Measurements from ENCODE around the gene CYRIA. TPM values are rescaled to one million over a fixed set of nuclear protein-coding genes. Genes with fewer than 3 reads are reported as not detected.

CYRIA gene
- total and polyA plus RNA-seq, 7 donors = 0.92 to 15.3 (median 9.0) TPM

- TF ChIP-seq CTCF (IDR thresholded peaks at IDR 0.05) = no peak
- no peak for TF ChIP-seq EP300 (IDR thresholded peaks at IDR 0.05)
- TF ChIP-seq POLR2AphosphoS5 (IDR thresholded peaks at IDR 0.05) = no peak
- no peak for TF ChIP-seq POLR2A (IDR thresholded peaks at IDR 0.05)
- WGBS, 2 donors = 79 to 85% methylated on average over 9 of the region's 9 CpGs
- Histone ChIP-seq H3K36me3 (no peaks in the 10 kb centered on the region), H3K27ac (peak overlapping the region in 1 of 4 donors; percentile 27), H3K4me3 (no peak overlapping the region), H3K4me1 (peaks cover 0 to 26% (median 15%) of the 10 kb centered on the region in 4 donors), H3K27me3 (no peaks in the 10 kb centered on the region), H3K9me3 (no peaks in the 10 kb centered on the region)
- no peak for DNase-seq
- intact Hi-C loops (cut with DNase I) = no loop called here
These were observed 25.5 kb downstream of the CYRIA start for GRCh38 chr2:16640001-16640700.

GRCh38 chr2:16639431-16639830, 26.2 kb downstream of the CYRIA start:
- DNase-seq = no peak
- intact Hi-C loops (cut with DNase I) = loop anchor here (2.0 kb wide), 1 partner anchor 119 kb away; no protein-coding TSS in a partner anchor
- no peak overlapping the region for H3K4me3 ChIP-seq
- H3K9me3 ChIP-seq = no peaks in the 10 kb centered on the region
- H3K27ac ChIP-seq = no peak overlapping the region
- no peaks in the 10 kb centered on the region for H3K27me3 ChIP-seq
- TF ChIP-seq EP300 (IDR thresholded peaks at IDR 0.05) (no peak), POLR2A (IDR thresholded peaks at IDR 0.05) (no peak), CTCF (IDR thresholded peaks at IDR 0.05) (peak in 2 of 4 experiments; percentile 22 to 28)
- WGBS, 2 donors = 54 to 56% methylated on average over 2 of the region's 2 CpGs
- peaks cover 0 to 26% (median 15%) of the 10 kb centered on the region in 4 donors for H3K4me1 ChIP-seq
- H3K36me3 ChIP-seq = no peaks in the 10 kb centered on the region

- Histone ChIP-seq H3K27me3 (no peaks in the 10 kb centered on the region), H3K27ac (no peak overlapping the region), H3K4me1 (peaks cover 0 to 26% (median 15%) of the 10 kb centered on the region in 4 donors), H3K9me3 (no peaks in the 10 kb centered on the region), H3K4me3 (no peak overlapping the region), H3K36me3 (no peaks in the 10 kb centered on the region)
- intact Hi-C loops (cut with DNase I) = loop anchor here (2.0 kb wide), 1 partner anchor 120 kb away; no protein-coding TSS in a partner anchor
- no peak for DNase-seq
- WGBS, 2 donors = 45 to 62% methylated on average over 8 of the region's 8 CpGs
- no peak for TF ChIP-seq POLR2A (IDR thresholded peaks at IDR 0.05)
- no peak for TF ChIP-seq EP300 (IDR thresholded peaks at IDR 0.05)
- TF ChIP-seq POLR2AphosphoS5 (IDR thresholded peaks at IDR 0.05) = no peak
- TF ChIP-seq CTCF (IDR thresholded peaks at IDR 0.05) = no peak
These were observed 26.7 kb downstream of the CYRIA start for GRCh38 chr2:16638946-16639345.

DNA sequence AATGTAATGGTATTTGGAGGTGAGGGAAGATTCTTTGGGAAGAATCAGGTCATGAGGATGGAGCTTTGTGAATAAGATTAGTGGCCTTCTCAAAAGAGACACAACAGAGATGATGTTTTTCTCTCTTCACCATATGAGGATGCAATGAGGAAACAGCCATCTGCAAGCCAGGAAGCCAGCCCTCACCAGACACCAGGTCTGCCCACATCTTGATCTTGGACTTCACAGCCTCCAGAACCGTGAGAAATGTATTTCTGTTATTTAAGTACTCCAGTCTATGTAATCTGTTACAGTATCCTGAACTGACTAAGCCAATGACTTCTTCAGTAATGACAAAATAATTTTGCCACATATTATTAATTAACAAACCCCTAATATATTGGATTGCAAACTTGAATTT, 28.3 kb downstream of the CYRIA start:
- intact Hi-C loops (cut with DNase I) = no loop called here
- Histone ChIP-seq H3K4me3 (no peak overlapping the region), H3K4me1 (peaks cover 0 to 26% (median 15%) of the 10 kb centered on the region in 4 donors), H3K36me3 (no peaks in the 10 kb centered on the region), H3K27me3 (no peaks in the 10 kb centered on the region), H3K27ac (no peak overlapping the region), H3K9me3 (no peaks in the 10 kb centered on the region)
- no peak for DNase-seq
- WGBS, 2 donors = 74 to 77% methylated on average over 1 of the region's 1 CpG
- TF ChIP-seq CTCF (IDR thresholded peaks at IDR 0.05) (no peak), EP300 (IDR thresholded peaks at IDR 0.05) (no peak), POLR2AphosphoS5 (IDR thresholded peaks at IDR 0.05) (no peak), POLR2A (IDR thresholded peaks at IDR 0.05) (no peak)
